K562 (cell line): ENCODE results near the gene TRMT1L. TPM values are rescaled to one million over a fixed set of nuclear protein-coding genes. Genes with fewer than 3 reads are reported as not detected.

Source experiments
- CTCFL ChIP-seq: IDR thresholded peaks from 2 replicates; pipeline ENCODE4 v1.6.1; 2011; ENCODE audit warnings: borderline replicate concordance, low read depth, mild to moderate bottlenecking, moderate library complexity, low read length; ENCODE audit not compliant: insufficient read depth, poor library complexity, severe bottlenecking
- DDX20 ChIP-seq: fragments of 450-650 bp; IDR thresholded peaks from 2 replicates; pipeline ENCODE4 v1.6.1; 2016; ENCODE audit warnings: missing genetic modification characterization, low read depth, mild to moderate bottlenecking, missing compliant biosample characterization, moderate library complexity
- FOSL1 ChIP-seq: fragments of 200-800 bp; sonication (Bioruptor generic); conservative IDR thresholded peaks from 2 replicates; pipeline ENCODE4 v1.6.1; 2016; ENCODE audit warnings: missing genetic modification characterization, missing compliant biosample characterization
- HMG20B ChIP-seq: fragments of 250-450 bp; sonication (Bioruptor Pico); IDR thresholded peaks from 2 replicates; pipeline ENCODE4 v1.5.0; 2021; ENCODE audit warnings: mild to moderate bottlenecking
- MGA ChIP-seq: fragments of 450-650 bp; IDR thresholded peaks from 2 replicates; pipeline ENCODE4 v1.6.1; 2016; ENCODE audit warnings: mild to moderate bottlenecking, moderate library complexity
- MNT ChIP-seq, 2 experiments: fragments of 450-650 bp; conservative IDR thresholded peaks; 2 replicates each; pipeline ENCODE4 v1.6.1; 2017; ENCODE audit warnings: mild to moderate bottlenecking in 2 of 2, moderate library complexity in 2 of 2
- MTA1 ChIP-seq: fragments of 450-650 bp; IDR thresholded peaks from 2 replicates; pipeline ENCODE4 v1.6.1; 2017; ENCODE audit warnings: borderline replicate concordance
- PHF8 ChIP-seq: fragments of 200-600 bp; sonication (generic); IDR thresholded peaks from 2 replicates; pipeline ENCODE4 v1.6.1; 2012; ENCODE audit warnings: mixed run types, mild to moderate bottlenecking, inconsistent platforms, low read length, moderate library complexity, borderline replicate concordance
- RB1 ChIP-seq: fragments of 450-650 bp; IDR thresholded peaks from 2 replicates; pipeline ENCODE4 v1.6.1; 2017; ENCODE audit warnings: low read depth, mild to moderate bottlenecking
- TGIF2 ChIP-seq: sonication (generic); formaldehyde crosslinking; IDR thresholded peaks from 2 replicates; pipeline ENCODE4 v1.8.1; 2022; ENCODE audit warnings: mild to moderate bottlenecking, missing genetic modification reagents, moderate library complexity
- ZNF263 ChIP-seq: sonication (generic); formaldehyde crosslinking; IDR thresholded peaks from 2 replicates; pipeline ENCODE4 v1.8.0; 2022; ENCODE audit warnings: mild to moderate bottlenecking, missing genetic modification reagents, borderline replicate concordance
- ZNF316 ChIP-seq: fragments of 450-650 bp; IDR thresholded peaks from 2 replicates; pipeline ENCODE4 v1.6.1; 2016
- ZNF324 ChIP-seq: fragments of 250-450 bp; sonication (Bioruptor Pico); IDR thresholded peaks from 2 replicates; pipeline ENCODE4 v1.4.0; 2020; ENCODE audit warnings: mild to moderate bottlenecking
- ZNF778 ChIP-seq: fragments of 450-650 bp; formaldehyde crosslinking; IDR thresholded peaks from 2 replicates; pipeline ENCODE4 v1.4.0; 2020; ENCODE audit warnings: mild to moderate bottlenecking, moderate library complexity
- polyA plus RNA-seq, 8 experiments: library from polyadenylated mRNA; depleted of rRNA in 4 of 8; stranded (reverse) in 5 of 8; unstranded in 3 of 8; fragments of >200 nt; fragmentation: Nextera tagmentation in 2 of 8; fragmentation: Illumina TruSeq in 1 of 8; extraction: Ambion mirVana in 2 of 8; extraction: Trizol in 1 of 8; gene quantifications; 2 replicates each; pipeline versions ENCODE4 v1.2.1 to v1.2.3, GENCODE V29; 2011 to 2014; ENCODE audit warnings: inconsistent platforms in 1 of 8, missing spikeins in 1 of 8
- total RNA-seq, 7 experiments: library from RNA; depleted of rRNA in 6 of 7; stranded (reverse); fragments of >200 nt in 6 of 7; fragmentation: Illumina TruSeq in 2 of 7; extraction: Trizol in 2 of 7; gene quantifications; 2 replicates each; pipeline versions ENCODE4 v1.2.1 to v1.2.3, GENCODE V29; 2011 to 2021; ENCODE audit warnings: low replicate concordance in 1 of 7

The TRMT1L gene
- total and polyA plus RNA-seq, 9 of the 15 experiments (the other 6 are each of a cell fraction or from before 2014, with no cell fraction given), result 6.4 to 88.9 (median 32.9) TPM

- no peak for TF ChIP-seq MTA1
- no peak for TF ChIP-seq CTCFL
- no peak for TF ChIP-seq TGIF2
- TF ChIP-seq PHF8, result no peak
- TF ChIP-seq MGA, result no peak
- TF ChIP-seq ZNF316, result no peak
- no peak for TF ChIP-seq MNT (conservative IDR thresholded peaks at IDR 0.05)
- TF ChIP-seq DDX20, result no peak
- no peak for TF ChIP-seq RB1
- no peak for TF ChIP-seq ZNF324
- no peak for TF ChIP-seq FOSL1 (tag)
- TF ChIP-seq HMG20B, result no peak
- TF ChIP-seq ZNF778, result no peak
- TF ChIP-seq ZNF263 (CRISPR knock-in tag), result no peak
These were observed 24.2 kb downstream of the TRMT1L start (continued) for GRCh38 chr1:185132534-185132933.
